Left ventricle myocardium inferior (tissue), 1 donor: ENCODE data around the gene CLIC3. TPM values are rescaled to one million over a fixed set of nuclear protein-coding genes. Genes with fewer than 3 reads are reported as not detected.

Experiments used
- DNase-seq: peaks from one replicate; pipeline ENCODE4 v3.0.0-alpha.2; 2020
- H3K27ac ChIP-seq: fragments of 200-600 bp; replicated peaks from 2 replicates; pipeline ENCODE4 v1.8.0; 2021
- H3K27me3 ChIP-seq: fragments of 200-600 bp; 2 replicates; pipeline ENCODE4 v1.8.0; 2021; ENCODE audit warnings: low read depth
- H3K36me3 ChIP-seq: fragments of 200-600 bp; 2 replicates; pipeline ENCODE4 v1.8.0; 2021
- H3K4me1 ChIP-seq: fragments of 200-600 bp; 2 replicates; pipeline ENCODE4 v1.8.0; 2021
- H3K4me3 ChIP-seq: fragments of 200-600 bp; 2 replicates; pipeline ENCODE4 v1.8.0; 2021; ENCODE audit warnings: mild to moderate bottlenecking, moderate library complexity
- H3K9me3 ChIP-seq: fragments of 200-600 bp; replicated peaks from 2 replicates; pipeline ENCODE4 v1.8.0; 2021
- intact Hi-C: fragments of 100-400 bp; cut with micrococcal nuclease; formaldehyde crosslinking; loops from one replicate; pipeline ENCODE4 v1.11.0; 2022
- total RNA-seq: library from RNA; stranded (reverse); fragmentation: NEBNext Ultra II Directional; extraction: Animal tissue kit (Norgen Biotek cat#: 25700); gene quantifications from one replicate; pipeline ENCODE4 v1.2.1, GENCODE V29; 2021
- TF ChIP-seq, protein P1 (sequence below): fragments of 200-600 bp; IDR thresholded peaks from 2 replicates; pipeline ENCODE4 v1.8.0; 2021; ENCODE audit warnings: antibody characterized with exemption, mild to moderate bottlenecking, borderline replicate concordance
- donor health status: DM: no; HTN: yes; CAD: no; lungs with severe emphysema.

CLIC3 gene
- total RNA-seq, 1 donor from 2014 or later: 1.6 TPM

GRCh38 chr9:137037483-137037882 lies 41.1 kb upstream of the CLIC3 start:
- intact Hi-C loops: loop anchor here (5.0 kb wide), 1 partner anchor 250 kb away; no protein-coding TSS in a partner anchor
- Histone ChIP-seq H3K9me3 (no peaks in the 10 kb centered on the region), H3K27me3 (no peaks in the 10 kb centered on the region), H3K4me1 (peaks cover 37% of the 10 kb centered on the region), H3K4me3 (no peak overlapping the region), H3K27ac (no peak overlapping the region), H3K36me3 (peaks cover 39% of the 10 kb centered on the region)
- TF ChIP-seq, protein P1, sequence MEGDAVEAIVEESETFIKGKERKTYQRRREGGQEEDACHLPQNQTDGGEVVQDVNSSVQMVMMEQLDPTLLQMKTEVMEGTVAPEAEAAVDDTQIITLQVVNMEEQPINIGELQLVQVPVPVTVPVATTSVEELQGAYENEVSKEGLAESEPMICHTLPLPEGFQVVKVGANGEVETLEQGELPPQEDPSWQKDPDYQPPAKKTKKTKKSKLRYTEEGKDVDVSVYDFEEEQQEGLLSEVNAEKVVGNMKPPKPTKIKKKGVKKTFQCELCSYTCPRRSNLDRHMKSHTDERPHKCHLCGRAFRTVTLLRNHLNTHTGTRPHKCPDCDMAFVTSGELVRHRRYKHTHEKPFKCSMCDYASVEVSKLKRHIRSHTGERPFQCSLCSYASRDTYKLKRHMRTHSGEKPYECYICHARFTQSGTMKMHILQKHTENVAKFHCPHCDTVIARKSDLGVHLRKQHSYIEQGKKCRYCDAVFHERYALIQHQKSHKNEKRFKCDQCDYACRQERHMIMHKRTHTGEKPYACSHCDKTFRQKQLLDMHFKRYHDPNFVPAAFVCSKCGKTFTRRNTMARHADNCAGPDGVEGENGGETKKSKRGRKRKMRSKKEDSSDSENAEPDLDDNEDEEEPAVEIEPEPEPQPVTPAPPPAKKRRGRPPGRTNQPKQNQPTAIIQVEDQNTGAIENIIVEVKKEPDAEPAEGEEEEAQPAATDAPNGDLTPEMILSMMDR: no peak
- no peak for DNase-seq

GRCh38 chr9:137037035-137037434 lies 40.7 kb upstream of the CLIC3 start:
- intact Hi-C loops: loop anchor here (5.0 kb wide), 1 partner anchor 250 kb away; no protein-coding TSS in a partner anchor
- no peak overlapping the region for H3K27ac ChIP-seq
- TF ChIP-seq, protein P1: no peak
- H3K9me3 ChIP-seq: no peaks in the 10 kb centered on the region
- no peak for DNase-seq
- H3K4me3 ChIP-seq: no peak overlapping the region
- no peaks in the 10 kb centered on the region for H3K27me3 ChIP-seq
- H3K36me3 ChIP-seq: peaks cover 38% of the 10 kb centered on the region
- H3K4me1 ChIP-seq: peaks cover 33% of the 10 kb centered on the region

- peaks cover 22% of the 10 kb centered on the region for H3K4me1 ChIP-seq
- peaks cover 28% of the 10 kb centered on the region for H3K36me3 ChIP-seq
- no peak overlapping the region for H3K4me3 ChIP-seq
- intact Hi-C loops: loop anchor here (5.0 kb wide), 1 partner anchor 249 kb away; no protein-coding TSS in a partner anchor
- no peaks in the 10 kb centered on the region for H3K9me3 ChIP-seq
- H3K27me3 ChIP-seq: no peaks in the 10 kb centered on the region
- H3K27ac ChIP-seq: no peak overlapping the region
- TF ChIP-seq, protein P1: no peak
- DNase-seq: no peak
These were observed 39.6 kb upstream of the CLIC3 start for GRCh38 chr9:137035937-137036336.

GRCh38 chr9:137035507-137035834 lies 39.1 kb upstream of the CLIC3 start:
- Histone ChIP-seq H3K27me3 (no peaks in the 10 kb centered on the region), H3K9me3 (no peaks in the 10 kb centered on the region), H3K4me3 (no peak overlapping the region), H3K36me3 (peaks cover 24% of the 10 kb centered on the region), H3K4me1 (peaks cover 17% of the 10 kb centered on the region), H3K27ac (no peak overlapping the region)
- TF ChIP-seq, protein P1: no peak
- DNase-seq: no peak
- intact Hi-C loops: loop anchor here (5.0 kb wide), 1 partner anchor 248 kb away; no protein-coding TSS in a partner anchor

DNA sequence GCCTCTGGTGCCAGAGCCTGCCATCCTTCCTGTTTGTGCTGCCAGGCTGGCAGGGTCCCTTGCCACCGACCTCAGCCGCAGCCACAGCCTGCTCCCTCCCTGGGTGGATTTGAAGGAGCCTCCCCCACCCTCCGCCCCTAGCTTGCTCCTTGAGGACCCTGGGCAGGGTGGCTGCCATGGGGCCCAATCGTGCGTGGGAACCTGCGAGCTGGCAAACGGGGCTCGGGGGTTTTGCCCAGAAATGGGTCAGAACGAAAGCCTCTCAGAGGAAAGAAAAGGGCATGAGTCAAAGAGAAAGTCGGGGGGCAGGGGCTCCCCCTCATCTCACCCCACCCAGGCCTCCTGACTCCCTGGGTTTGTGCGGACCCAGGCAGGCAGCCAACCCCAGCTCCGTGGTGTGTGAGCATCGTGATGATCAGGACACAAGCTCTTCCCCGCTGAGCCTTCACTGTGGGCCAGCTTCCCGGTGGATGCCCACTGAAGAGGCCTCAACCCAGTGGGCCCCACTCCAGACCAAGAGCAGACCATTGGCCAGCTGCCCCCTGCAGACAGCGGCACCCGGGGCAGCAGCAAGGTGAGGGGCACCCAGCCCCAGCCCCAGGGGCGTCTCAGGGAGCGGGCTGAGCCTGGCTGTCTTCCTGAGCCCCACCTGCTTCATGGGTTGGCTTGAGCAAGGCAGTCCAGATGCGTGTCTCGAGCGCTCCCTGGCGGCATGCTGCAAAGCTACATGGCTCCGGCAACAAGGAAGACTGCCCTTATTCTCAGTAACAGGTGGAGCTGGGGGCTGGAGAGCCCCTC lies 38.5 kb upstream of the CLIC3 start:
- peak; percentile 77 for DNase-seq
- Histone ChIP-seq H3K9me3 (no peaks in the 10 kb centered on the region), H3K27ac (peak overlapping the region; percentile 36), H3K4me3 (peak overlapping the region; percentile 25), H3K4me1 (peaks cover 16% of the 10 kb centered on the region), H3K27me3 (no peaks in the 10 kb centered on the region), H3K36me3 (peaks cover 18% of the 10 kb centered on the region)
- intact Hi-C loops: loop anchor here (5.0 kb wide), 1 partner anchor 248 kb away; no protein-coding TSS in a partner anchor
- TF ChIP-seq, protein P1: peak; percentile 93
